H1 (cell line): Measurements from ENCODE around the gene NAT8L. TPM values are rescaled to one million over a fixed set of nuclear protein-coding genes. Genes with fewer than 3 reads are reported as not detected.

Source experiments
- ATF2 ChIP-seq: IDR thresholded peaks from 2 replicates; pipeline ENCODE4 v1.6.1; 2012; ENCODE audit warnings: low read length, inconsistent platforms
- ATF3 ChIP-seq: IDR thresholded peaks from 2 replicates; pipeline ENCODE4 v1.6.1; 2011; ENCODE audit warnings: low read depth, mild to moderate bottlenecking, low read length; ENCODE audit not compliant: insufficient read depth
- CHD2 ChIP-seq: IDR thresholded peaks from 2 replicates; pipeline ENCODE4 v1.6.1; 2012; ENCODE audit warnings: low read length, improper control_type of control experiment
- JUN ChIP-seq: IDR thresholded peaks from 2 replicates; pipeline ENCODE4 v1.6.1; 2011; ENCODE audit warnings: low read depth, mild to moderate bottlenecking, improper control_type of control experiment, low read length
- POU5F1 ChIP-seq: IDR thresholded peaks from 2 replicates; pipeline ENCODE4 v1.6.1; 2011; ENCODE audit warnings: low read depth, mild to moderate bottlenecking, low read length, moderate library complexity
- SUZ12 ChIP-seq: fragments of 200-600 bp; sonication (generic); IDR thresholded peaks from 2 replicates; pipeline ENCODE4 v1.6.1; 2012; ENCODE audit warnings: mild to moderate bottlenecking, inconsistent platforms, low read length, moderate library complexity, mixed read lengths
- TBP ChIP-seq: IDR thresholded peaks from 2 replicates; pipeline ENCODE4 v1.6.1; 2011; ENCODE audit warnings: low read depth, low read length, improper control_type of control experiment
- YY1 ChIP-seq: IDR thresholded peaks from 2 replicates; pipeline ENCODE4 v1.6.1; 2011; ENCODE audit warnings: low read depth, mild to moderate bottlenecking, low read length
- polyA plus RNA-seq, 7 experiments: library from polyadenylated mRNA; depleted of rRNA in 3 of 7; stranded (reverse) in 5 of 7; unstranded in 2 of 7; fragments of >200 nt in 5 of 7; fragments of 200-250 nt in 2 of 7; gene quantifications; 1 replicate in 5 of 7; 2 replicates in 1 of 7; 4 replicates in 1 of 7; pipeline versions ENCODE4 v1.2.1 to v1.2.3, GENCODE V29; 2011 to 2013; ENCODE audit warnings: missing spikeins in 2 of 7, mixed read lengths in 2 of 7
- total RNA-seq: library from RNA; stranded (reverse); fragmentation: NEBNext Ultra II Directional; extraction: Animal tissue kit (Norgen Biotek cat#: 25700); gene quantifications from 2 replicates; pipeline ENCODE4 v1.2.1, GENCODE V29; 2021

Gene NAT8L
- total and polyA plus RNA-seq, 2 of the 8 experiments (the other 6 are each of a cell fraction or from before 2014, with no cell fraction given): 10.8 TPM

- no peak for TF ChIP-seq ATF2
- no peak for TF ChIP-seq ATF3
- TF ChIP-seq POU5F1: no peak
- no peak for TF ChIP-seq JUN
- no peak for TF ChIP-seq CHD2
- no peak for TF ChIP-seq TBP
- TF ChIP-seq SUZ12: no peak
- no peak for TF ChIP-seq YY1
These were observed 13.1 kb downstream of the NAT8L start (continued) for GRCh38 chr4:2071912-2072867.
